H9 (cell line): Measurements from ENCODE around the gene FGD6. TPM values are rescaled to one million over a fixed set of nuclear protein-coding genes. Genes with fewer than 3 reads are reported as not detected.

Experiments used
- DNase-seq: peaks from one replicate; pipeline ENCODE4 v3.0.0-alpha.2; 2017
- H2AFZ ChIP-seq: one replicate; pipeline ENCODE4 v1.6.1; 2013; ENCODE audit warnings: mild to moderate bottlenecking, low read length, control low read depth, moderate library complexity
- H2AK5ac ChIP-seq: 2 replicates; pipeline ENCODE4 v1.6.1; 2013; ENCODE audit warnings: low read length, control low read depth, mixed read lengths; ENCODE audit not compliant: insufficient read length
- H2BK120ac ChIP-seq: one replicate; pipeline ENCODE4 v1.6.1; 2013; ENCODE audit warnings: low read depth, mild to moderate bottlenecking, low read length, control low read depth, inconsistent platforms; ENCODE audit not compliant: poor library complexity, severe bottlenecking
- H2BK12ac ChIP-seq: 2 replicates; pipeline ENCODE4 v1.6.1; 2013; ENCODE audit warnings: low read length, control low read depth, mixed read lengths, low read depth; ENCODE audit not compliant: insufficient read length
- H2BK15ac ChIP-seq: 2 replicates; pipeline ENCODE4 v1.6.1; 2013; ENCODE audit warnings: low read depth, low read length, control low read depth
- H2BK20ac ChIP-seq: one replicate; pipeline ENCODE4 v1.6.1; 2013; ENCODE audit warnings: low read depth, mild to moderate bottlenecking, low read length, control low read depth, inconsistent platforms; ENCODE audit not compliant: poor library complexity, severe bottlenecking
- H2BK5ac ChIP-seq: 2 replicates; pipeline ENCODE4 v1.6.1; 2013; ENCODE audit warnings: low read length, control low read depth, mixed read lengths; ENCODE audit not compliant: insufficient read length
- H3K14ac ChIP-seq: 2 replicates; pipeline ENCODE4 v1.6.1; 2013; ENCODE audit warnings: low read length, control low read depth; ENCODE audit not compliant: insufficient read depth
- H3K18ac ChIP-seq: 2 replicates; pipeline ENCODE4 v1.6.1; 2013; ENCODE audit warnings: low read depth, mild to moderate bottlenecking, mixed read lengths, low read length, control low read depth; ENCODE audit not compliant: insufficient read length
- H3K23ac ChIP-seq: 2 replicates; pipeline ENCODE4 v1.6.1; 2013; ENCODE audit warnings: low read length, control low read depth, mixed read lengths, low read depth; ENCODE audit not compliant: insufficient read length
- H3K23me2 ChIP-seq: 2 replicates; pipeline ENCODE4 v1.6.1; 2013; ENCODE audit warnings: low read depth, mild to moderate bottlenecking, mixed read lengths, low read length, control low read depth; ENCODE audit not compliant: insufficient read length, poor library complexity, severe bottlenecking
- H3K27ac ChIP-seq: 2 replicates; pipeline ENCODE4 v1.5.1; 2013; ENCODE audit warnings: low read length, control low read depth, mixed read lengths, low read depth; ENCODE audit not compliant: insufficient read length
- H3K27me3 ChIP-seq: 2 replicates; pipeline ENCODE4 v1.6.1; 2013; ENCODE audit warnings: low read length, control low read depth, inconsistent platforms; ENCODE audit not compliant: insufficient read depth
- H3K4ac ChIP-seq: 2 replicates; pipeline ENCODE4 v1.6.1; 2013; ENCODE audit warnings: low read depth, mild to moderate bottlenecking, control low read depth, inconsistent platforms, low read length, moderate library complexity
- H3K4me1 ChIP-seq: 2 replicates; pipeline ENCODE4 v1.6.1; 2013; ENCODE audit warnings: low read length, control low read depth, inconsistent platforms; ENCODE audit not compliant: insufficient read depth
- H3K4me2 ChIP-seq: 2 replicates; pipeline ENCODE4 v1.6.1; 2013; ENCODE audit warnings: low read length, control low read depth, mixed read lengths; ENCODE audit not compliant: insufficient read length, insufficient read depth
- H3K56ac ChIP-seq: 2 replicates; pipeline ENCODE4 v1.6.1; 2013; ENCODE audit warnings: low read depth, mild to moderate bottlenecking, mixed read lengths, low read length, control low read depth; ENCODE audit not compliant: insufficient read length
- H3K79me1 ChIP-seq: 2 replicates; pipeline ENCODE4 v1.6.1; 2013; ENCODE audit warnings: low read depth, mild to moderate bottlenecking, moderate library complexity, low read length, control low read depth, inconsistent platforms; ENCODE audit not compliant: insufficient read depth, poor library complexity, severe bottlenecking
- H3K79me2 ChIP-seq: 2 replicates; pipeline ENCODE4 v1.6.1; 2013; ENCODE audit warnings: low read length, control low read depth, inconsistent platforms; ENCODE audit not compliant: insufficient read depth
- H3K9ac ChIP-seq: 2 replicates; pipeline ENCODE4 v1.6.1; 2013; ENCODE audit warnings: low read length, control low read depth, mixed read lengths; ENCODE audit not compliant: insufficient read length; ENCODE audit errors: extremely low read depth
- H3K9me3 ChIP-seq: one replicate; pipeline ENCODE4 v1.6.1; 2013; ENCODE audit warnings: low read depth, low read length, inconsistent platforms; ENCODE audit not compliant: control insufficient read depth
- H3T11ph ChIP-seq: one replicate; pipeline ENCODE4 v1.6.1; 2013; ENCODE audit warnings: mild to moderate bottlenecking, low read length, control low read depth, inconsistent platforms
- H4K20me1 ChIP-seq: one replicate; pipeline ENCODE4 v1.6.1; 2013; ENCODE audit not compliant: control insufficient read depth, insufficient read length, insufficient read depth
- H4K5ac ChIP-seq: 2 replicates; pipeline ENCODE4 v1.6.1; 2013; ENCODE audit warnings: low read depth, mild to moderate bottlenecking, mixed read lengths, low read length, control low read depth; ENCODE audit not compliant: insufficient read length
- H4K8ac ChIP-seq: replicated peaks from 2 replicates; pipeline ENCODE4 v1.6.1; 2013; ENCODE audit warnings: low read length, control low read depth, mixed read lengths, low read depth; ENCODE audit not compliant: insufficient read length
- H4K91ac ChIP-seq: 2 replicates; pipeline ENCODE4 v1.6.1; 2013; ENCODE audit warnings: low read depth, mild to moderate bottlenecking, moderate library complexity, mixed read lengths, low read length, control low read depth; ENCODE audit not compliant: insufficient read length
- H3K27ac Mint-ChIP-seq, 3 experiments: 2 replicates in 2 of 3; 3 replicates in 1 of 3; pipeline ENCODE4 v1.8.0; 2020 to 2021; ENCODE audit warnings: mixed read lengths in 3 of 3, mild to moderate bottlenecking in 1 of 3, moderate library complexity in 1 of 3
- H3K27me3 Mint-ChIP-seq: 2 replicates; pipeline ENCODE4 v1.8.0; 2021; ENCODE audit warnings: low read depth, mild to moderate bottlenecking, moderate library complexity, mixed read lengths
- H3K36me3 Mint-ChIP-seq, 3 experiments: 2 replicates in 2 of 3; 3 replicates in 1 of 3; pipeline ENCODE4 v1.8.0; 2020 to 2021; ENCODE audit warnings: low read depth in 3 of 3, mixed read lengths in 3 of 3; ENCODE audit not compliant: insufficient read depth in 1 of 3
- H3K4me1 Mint-ChIP-seq, 2 experiments: 2 replicates each; pipeline ENCODE4 v1.8.0; 2020; ENCODE audit warnings: mixed read lengths in 2 of 2
- H3K4me3 Mint-ChIP-seq, 2 experiments: 2 replicates in 1 of 2; 3 replicates in 1 of 2; pipeline ENCODE4 v1.8.0; 2020 to 2021; ENCODE audit warnings: mild to moderate bottlenecking in 2 of 2, mixed read lengths in 2 of 2, moderate library complexity in 1 of 2
- H3K9me3 Mint-ChIP-seq, 2 experiments: 2 replicates in 1 of 2; 3 replicates in 1 of 2; pipeline ENCODE4 v1.8.0; 2020; ENCODE audit warnings: mild to moderate bottlenecking in 2 of 2, mixed read lengths in 2 of 2, moderate library complexity in 1 of 2
- WGBS: extraction: QIAGEN DNeasy Blood & Tissue Kit; methylation state at CpG from one replicate; pipeline ENCODE4 v1.1.7; 2013; ENCODE audit warnings: missing lambda C conversion rate, low lambda C conversion rate, mixed read lengths; ENCODE audit not compliant: insufficient read length; ENCODE audit errors: extremely low coverage; 5-methylcytosine and 5-hydroxymethylcytosine counted together
- total RNA-seq: library from RNA; stranded (reverse); gene quantifications from 2 replicates; pipeline ENCODE4 v1.2.1, GENCODE V29; 2021
- TF ChIP-seq, protein P1 (sequence below): fragments of 200-600 bp; sonication (generic); conservative IDR thresholded peaks from 3 replicates; pipeline ENCODE4 v1.8.0; 2021; ENCODE audit warnings: antibody characterized with exemption, mild to moderate bottlenecking

FGD6 gene
- total RNA-seq, 1 experiment from 2014 or later = 39.5 TPM

DNA sequence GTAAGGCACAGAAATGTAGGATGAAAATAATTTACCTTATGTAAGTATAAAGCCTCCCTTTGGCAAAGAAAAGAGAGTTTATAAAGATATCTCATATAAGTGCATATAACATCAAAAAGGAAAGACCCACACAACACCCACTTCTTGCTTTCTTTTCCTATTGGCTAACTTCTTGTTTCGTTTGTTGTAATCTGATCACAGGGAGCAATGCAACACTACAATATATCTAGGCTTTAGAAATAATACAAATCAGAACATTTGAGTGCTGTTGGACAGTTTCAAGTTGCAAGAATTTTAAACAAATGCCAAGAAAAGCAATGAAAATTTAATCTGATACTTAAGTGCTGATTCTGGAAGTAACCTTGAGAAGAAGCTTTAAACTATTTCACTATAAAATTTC is 1.3 kb downstream of the FGD6 start:
- H3K9ac ChIP-seq = peak overlapping the region; percentile 96
- H4K8ac ChIP-seq = no peak overlapping the region
- H3T11ph ChIP-seq = no peak overlapping the region
- H3K14ac ChIP-seq = no peak overlapping the region
- H2AFZ ChIP-seq = no peak overlapping the region
- Mint-ChIP-seq H3K4me1 (peaks cover 45 to 50% of the 10 kb centered on the region in 2 experiments), H3K4me3 (peak overlapping the region; percentile 82 to 94), H3K27ac (peak overlapping the region; percentile 94 to 99 (median 99); a peak in 4 of 7 replicates), H3K9me3 (no peaks in the 10 kb centered on the region), H3K27me3 (no peaks in the 10 kb centered on the region), H3K36me3 (peaks cover 3 to 16% (median 9%) of the 10 kb centered on the region in 3 experiments; a peak in 6 of 7 replicates)
- no peak overlapping the region for H2BK120ac ChIP-seq
- H3K9me3 ChIP-seq = no peaks in the 10 kb centered on the region
- no peak overlapping the region for H3K18ac ChIP-seq
- H3K27me3 ChIP-seq = no peaks in the 10 kb centered on the region
- H2BK20ac ChIP-seq = no peak overlapping the region
- no peaks in the 10 kb centered on the region for H3K4me1 ChIP-seq
- H2BK15ac ChIP-seq = no peak overlapping the region
- TF ChIP-seq, protein P1, sequence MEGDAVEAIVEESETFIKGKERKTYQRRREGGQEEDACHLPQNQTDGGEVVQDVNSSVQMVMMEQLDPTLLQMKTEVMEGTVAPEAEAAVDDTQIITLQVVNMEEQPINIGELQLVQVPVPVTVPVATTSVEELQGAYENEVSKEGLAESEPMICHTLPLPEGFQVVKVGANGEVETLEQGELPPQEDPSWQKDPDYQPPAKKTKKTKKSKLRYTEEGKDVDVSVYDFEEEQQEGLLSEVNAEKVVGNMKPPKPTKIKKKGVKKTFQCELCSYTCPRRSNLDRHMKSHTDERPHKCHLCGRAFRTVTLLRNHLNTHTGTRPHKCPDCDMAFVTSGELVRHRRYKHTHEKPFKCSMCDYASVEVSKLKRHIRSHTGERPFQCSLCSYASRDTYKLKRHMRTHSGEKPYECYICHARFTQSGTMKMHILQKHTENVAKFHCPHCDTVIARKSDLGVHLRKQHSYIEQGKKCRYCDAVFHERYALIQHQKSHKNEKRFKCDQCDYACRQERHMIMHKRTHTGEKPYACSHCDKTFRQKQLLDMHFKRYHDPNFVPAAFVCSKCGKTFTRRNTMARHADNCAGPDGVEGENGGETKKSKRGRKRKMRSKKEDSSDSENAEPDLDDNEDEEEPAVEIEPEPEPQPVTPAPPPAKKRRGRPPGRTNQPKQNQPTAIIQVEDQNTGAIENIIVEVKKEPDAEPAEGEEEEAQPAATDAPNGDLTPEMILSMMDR = no peak
- peaks cover 28% of the 10 kb centered on the region; the same call in 1 of the 2 replicates for H3K79me2 ChIP-seq
- H2BK12ac ChIP-seq = no peak overlapping the region
- no peak overlapping the region for H4K5ac ChIP-seq
- no peak overlapping the region for H2AK5ac ChIP-seq
- H3K4ac ChIP-seq = no peak overlapping the region
- H4K20me1 ChIP-seq = no peaks in the 10 kb centered on the region
- no peak overlapping the region for H3K27ac ChIP-seq
- no peak overlapping the region for H2BK5ac ChIP-seq
- H3K23me2 ChIP-seq = peaks cover 9% of the 10 kb centered on the region
- H3K79me1 ChIP-seq = no peaks in the 10 kb centered on the region
- no peak for DNase-seq
- H3K4me2 ChIP-seq = peak overlapping the region; percentile 82
- no peak overlapping the region for H3K23ac ChIP-seq
- H3K56ac ChIP-seq = no peak overlapping the region
- WGBS = no CpG with 5 or more reads among the region's 1 CpG
- no peak overlapping the region for H4K91ac ChIP-seq
